AG04449 (cell line): Measurements from ENCODE around the gene RASA2.
"Not testable (repeated sequence)": the region's sequence is repeated elsewhere in the genome, so short reads cannot be mapped to it uniquely, and the experiment has no call there.

ENCODE experiments used
- CTCF ChIA-PET: fragments of 350-600 bp; formaldehyde crosslinking; extraction: SDS; loops from one replicate; lab custom pipeline; 2021; ENCODE audit warnings: antibody characterized with exemption; lab: Yijun Ruan, JAX
- POLR2A ChIA-PET: fragments of 400-600, 350-600 bp; formaldehyde crosslinking; extraction: SDS; loops from one replicate; lab custom pipeline; 2020; ENCODE audit warnings: antibody characterized with exemption, inconsistent platforms; lab: Yijun Ruan, JAX
- DNase-seq: peaks from one replicate; pipeline ENCODE4 v3.0.0-alpha.2; 2010; ENCODE audit warnings: low read depth, low spot score
- H3K4me3 ChIP-seq: 2 replicates; pipeline ENCODE4 v1.5.1; 2011; ENCODE audit warnings: low read depth, mild to moderate bottlenecking, control low read depth, low read length
- CTCF ChIP-seq: IDR thresholded peaks from one replicate; pipeline ENCODE4 v1.5.1; 2011; ENCODE audit warnings: mild to moderate bottlenecking, moderate library complexity, low read length, control low read depth, inconsistent platforms; ENCODE audit not compliant: insufficient read depth; ENCODE audit errors: missing control alignments

RASA2 gene

GRCh38 chr3:141625506-141625905 is 138.7 kb downstream of the RASA2 start:
- DNase-seq = no peak
- CTCF ChIA-PET = no interaction called here
- no peak overlapping the region for H3K4me3 ChIP-seq
- POLR2A ChIA-PET = no interaction called here
- TF ChIP-seq CTCF = no peak

DNA sequence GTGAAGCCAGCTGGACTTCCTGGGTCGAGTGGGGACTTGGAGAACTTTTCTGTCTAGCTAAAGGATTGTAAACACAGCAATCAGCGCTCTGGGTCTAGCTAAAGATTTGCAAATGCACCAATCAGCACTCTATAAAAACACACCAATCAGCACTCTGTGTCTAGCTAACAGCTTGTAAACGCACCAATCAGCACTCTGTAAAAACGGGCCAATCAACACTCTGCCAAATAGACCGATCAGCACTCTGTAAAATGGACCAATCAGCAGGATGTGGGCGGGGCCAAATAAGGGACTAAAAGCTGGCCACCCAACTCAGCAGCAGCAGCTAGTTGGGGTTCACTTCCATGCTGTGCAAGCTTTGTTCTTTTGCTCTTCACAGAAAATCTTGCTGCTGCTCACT is 141.5 kb downstream of the RASA2 start:
- DNase-seq, CTCF ChIA-PET, POLR2A ChIA-PET, H3K4me3 ChIP-seq: not testable (repeated sequence)

- POLR2A ChIA-PET, DNase-seq, H3K4me3 ChIP-seq: not testable (repeated sequence)
- CTCF ChIA-PET = interaction anchor here (2.9 kb wide), 1 partner anchor 16 kb away, joined by 11 read pairs; no protein-coding TSS in a partner anchor
Measured at GRCh38 chr3:141628868-141629441, 142.1 kb downstream of the RASA2 start.

GRCh38 chr3:141629976-141630375 is 143.1 kb downstream of the RASA2 start:
- no peak overlapping the region for H3K4me3 ChIP-seq
- no peak for TF ChIP-seq CTCF
- no peak for DNase-seq
- ChIA-PET CTCF (interaction anchor here (2.9 kb wide), 1 partner anchor 15 kb away, joined by 11 read pairs; no protein-coding TSS in a partner anchor), POLR2A (no interaction called here)

GRCh38 chr3:141632779-141633374 is 146.1 kb downstream of the RASA2 start:
- no peak for TF ChIP-seq CTCF
- DNase-seq = no peak
- no peak overlapping the region for H3K4me3 ChIP-seq
- POLR2A ChIA-PET = no interaction called here
- CTCF ChIA-PET = interaction anchor here (1.0 to 1.8 kb wide), 4 partner anchors 9 to 12 kb away, joined by 3 to 6 read pairs (median 3); no protein-coding TSS in a partner anchor

DNA sequence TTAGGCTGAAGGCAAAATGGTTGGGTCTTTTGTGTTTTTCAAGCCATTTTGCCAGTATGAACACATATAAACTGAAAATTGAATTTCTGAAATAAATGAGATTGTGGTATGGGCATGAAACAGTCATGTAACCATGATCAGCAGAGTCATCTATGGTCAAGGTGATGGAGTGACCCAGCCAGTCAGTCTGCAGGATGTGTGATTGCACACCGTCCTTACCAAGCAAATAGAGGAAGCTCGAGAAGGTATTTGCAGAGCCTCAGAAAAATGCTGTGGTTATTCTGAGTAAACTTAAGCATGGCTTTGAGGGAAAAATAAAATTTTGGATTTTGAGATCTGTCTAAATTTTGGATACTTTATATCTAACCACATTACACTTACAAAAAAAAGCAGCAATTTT is 155.4 kb downstream of the RASA2 start:
- H3K4me3 ChIP-seq = no peak overlapping the region
- no peak for DNase-seq
- CTCF ChIA-PET = interaction anchor here (0.8 to 1.6 kb wide), 2 partner anchors 10 to 16 kb away, joined by 3 to 4 read pairs; no protein-coding TSS in a partner anchor
- no peak for TF ChIP-seq CTCF
- POLR2A ChIA-PET = no interaction called here

- H3K4me3 ChIP-seq = no peak overlapping the region
- POLR2A ChIA-PET = no interaction called here
- CTCF ChIA-PET = interaction anchor here (1.2 to 2.6 kb wide), 6 partner anchors 13 to 67 kb away, joined by 4 to 11 read pairs (median 6); no protein-coding TSS in a partner anchor
- DNase-seq = peak; percentile 67
- TF ChIP-seq CTCF = no peak
Measured at GRCh38 chr3:141643391-141643790, 156.6 kb downstream of the RASA2 start.
